Large intestine (tissue), 3 donors: ENCODE measurements around the gene FBXW11. TPM values are rescaled to one million over a fixed set of nuclear protein-coding genes. Genes with fewer than 3 reads are reported as not detected.

ENCODE experiments used
- DNase-seq, 2 donors: peaks; one replicate each; pipeline versions ENCODE4 v3.0.0 to v3.0.0-alpha.2; 2013
- H3K27ac ChIP-seq: one replicate; pipeline ENCODE4 v1.5.1; 2013; ENCODE audit warnings: low read length
- H3K27me3 ChIP-seq: 2 replicates; pipeline ENCODE4 v1.6.1; 2013; ENCODE audit warnings: low read length; ENCODE audit not compliant: control insufficient read depth, insufficient read depth
- H3K36me3 ChIP-seq: 2 replicates; pipeline ENCODE4 v1.6.1; 2013; ENCODE audit warnings: low read length; ENCODE audit not compliant: control insufficient read depth, insufficient read depth
- H3K4me1 ChIP-seq: one replicate; pipeline ENCODE4 v1.6.1; 2013; ENCODE audit warnings: low read length; ENCODE audit not compliant: control insufficient read depth, insufficient read depth
- H3K4me3 ChIP-seq: one replicate; pipeline ENCODE4 v1.5.1; 2013; ENCODE audit warnings: low read length
- H3K9me3 ChIP-seq: one replicate; pipeline ENCODE4 v1.6.1; 2013; ENCODE audit warnings: mild to moderate bottlenecking, low read depth, low read length, moderate library complexity; ENCODE audit not compliant: control insufficient read depth
- WGBS: methylation state at CpG from one replicate; pipeline ENCODE4 v1.1.5; 2013; ENCODE audit warnings: low lambda C conversion rate; ENCODE audit not compliant: insufficient coverage; 5-methylcytosine and 5-hydroxymethylcytosine counted together
- polyA plus RNA-seq: library from polyadenylated mRNA; unstranded; fragments of 120-200 nt; gene quantifications from one replicate; pipeline ENCODE4 v1.2.1, GENCODE V29; 2013

The FBXW11 gene
- polyA plus RNA-seq, 1 donor = 40.8 TPM

DNA sequence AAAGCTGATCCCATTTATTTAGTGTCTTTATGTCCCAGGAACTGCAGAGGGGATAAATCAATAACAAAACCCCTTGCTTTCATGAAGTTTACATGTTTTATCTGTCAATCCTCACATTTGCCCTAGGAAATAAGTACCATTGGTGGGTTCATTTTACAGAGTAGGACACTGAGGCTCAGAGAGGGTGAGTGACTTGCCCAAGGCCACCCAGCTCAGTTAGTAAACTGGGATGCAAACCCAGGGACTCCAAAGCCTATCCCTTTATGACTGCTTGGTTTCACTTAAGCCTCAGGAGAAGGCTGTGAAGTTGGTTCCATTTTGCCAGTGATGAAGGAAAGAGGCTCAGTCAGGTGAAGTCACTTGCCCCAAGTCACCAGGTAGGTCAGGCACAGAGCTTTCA is 168.9 kb downstream of the FBXW11 start:
- Histone ChIP-seq H3K4me1 (no peaks in the 10 kb centered on the region), H3K9me3 (no peaks in the 10 kb centered on the region), H3K27ac (no peak overlapping the region), H3K36me3 (no peaks in the 10 kb centered on the region), H3K4me3 (no peak overlapping the region), H3K27me3 (no peaks in the 10 kb centered on the region)
- no peak for DNase-seq

DNA sequence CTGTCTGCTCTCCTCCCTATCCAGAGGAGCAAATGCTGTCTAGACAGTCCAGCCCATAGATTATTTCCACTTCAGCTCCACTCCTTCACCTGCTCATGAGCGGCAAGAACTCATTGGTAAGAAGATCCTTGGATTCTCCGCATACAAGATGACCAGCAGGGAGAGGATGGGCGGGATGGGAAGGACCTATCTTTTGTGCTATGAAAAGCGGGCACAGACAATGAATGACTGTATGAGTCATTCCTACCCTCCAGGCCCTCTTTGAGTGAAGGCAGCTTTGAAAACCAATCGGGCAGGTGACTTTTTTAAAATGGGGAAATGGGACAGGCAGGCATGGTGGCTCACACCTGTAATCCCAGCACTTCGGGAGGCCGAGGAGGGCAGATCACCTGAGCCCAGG is 171.4 kb downstream of the FBXW11 start:
- no peaks in the 10 kb centered on the region for H3K9me3 ChIP-seq
- no peak overlapping the region for H3K4me3 ChIP-seq
- H3K27me3 ChIP-seq = no peaks in the 10 kb centered on the region
- no peak overlapping the region for H3K27ac ChIP-seq
- WGBS = no CpG with 5 or more reads among the region's 7 CpGs
- H3K4me1 ChIP-seq = no peaks in the 10 kb centered on the region
- no peak for DNase-seq
- H3K36me3 ChIP-seq = no peaks in the 10 kb centered on the region

DNA sequence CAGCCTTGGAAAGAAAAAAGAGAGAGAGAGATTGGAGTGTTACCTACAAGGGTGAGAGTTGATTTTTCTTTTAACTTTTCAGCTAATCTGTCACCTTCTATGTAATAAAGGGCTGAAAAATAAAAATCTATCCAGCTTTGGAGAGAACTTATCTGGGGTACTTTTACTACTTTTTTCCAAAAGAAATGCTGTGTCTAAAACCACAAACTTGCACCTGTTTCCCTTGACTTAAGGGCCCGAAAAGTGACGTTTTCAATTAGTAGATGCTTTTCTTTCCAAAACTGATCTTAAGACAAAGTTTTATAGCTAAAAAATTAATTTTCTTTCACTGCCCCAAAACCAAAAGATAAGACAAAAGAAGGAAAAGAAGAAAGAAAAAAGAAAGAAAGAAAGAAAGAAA is 172.0 kb downstream of the FBXW11 start:
- 100% methylated on average over 2 of the region's 2 CpGs for WGBS

DNA sequence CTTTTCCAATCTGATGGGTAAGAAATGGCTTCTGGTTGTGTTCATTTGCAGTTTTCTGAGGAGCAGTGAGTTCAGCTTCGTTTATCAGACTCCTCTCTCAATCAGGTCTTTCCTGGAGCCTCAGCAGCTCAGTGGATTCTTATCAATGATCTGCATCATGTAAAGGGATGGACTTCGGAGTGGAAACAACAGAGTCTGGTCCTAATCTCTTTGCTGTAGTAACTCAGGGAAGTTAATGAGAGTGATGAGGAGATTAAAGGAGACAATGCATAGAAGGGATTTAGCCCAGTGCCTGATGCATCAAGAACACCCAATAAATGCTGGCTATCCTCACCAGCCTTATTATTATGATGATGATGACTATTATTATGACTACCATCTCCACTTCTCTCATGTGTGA is 173.7 kb downstream of the FBXW11 start:
- H3K27me3 ChIP-seq = no peaks in the 10 kb centered on the region
- no peak overlapping the region for H3K27ac ChIP-seq
- no peaks in the 10 kb centered on the region for H3K9me3 ChIP-seq
- DNase-seq = no peak
- H3K36me3 ChIP-seq = no peaks in the 10 kb centered on the region
- WGBS = 60% methylated on average over 1 of the region's 2 CpGs
- no peak overlapping the region for H3K4me3 ChIP-seq
- no peaks in the 10 kb centered on the region for H3K4me1 ChIP-seq

More for the DNA sequence above, 172.0 kb downstream of the FBXW11 start:
- Histone ChIP-seq H3K27ac (no peak overlapping the region), H3K36me3 (no peaks in the 10 kb centered on the region), H3K27me3 (no peaks in the 10 kb centered on the region), H3K9me3 (no peaks in the 10 kb centered on the region), H3K4me3 (no peak overlapping the region), H3K4me1 (no peaks in the 10 kb centered on the region)
- DNase-seq = no peak

DNA sequence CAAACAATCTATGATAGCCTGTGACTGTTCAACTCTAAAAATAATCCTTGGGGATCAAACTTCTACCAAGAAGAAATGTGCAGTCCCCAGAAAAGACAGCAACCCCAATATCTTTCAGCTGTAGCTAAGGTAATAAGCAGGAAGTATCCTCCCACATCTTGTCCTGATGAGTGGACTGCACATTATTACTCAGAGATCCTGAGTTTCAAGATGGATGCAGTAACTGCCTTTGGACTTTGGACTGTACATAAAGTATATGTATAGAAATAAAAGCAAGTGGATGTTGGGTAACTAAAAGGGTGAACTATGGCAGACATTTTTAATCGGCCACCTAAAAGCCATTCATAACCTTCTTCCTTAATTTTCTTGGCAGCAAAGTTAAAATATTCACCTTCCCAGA is 175.8 kb downstream of the FBXW11 start:
- H3K9me3 ChIP-seq = no peaks in the 10 kb centered on the region
- whole genome bisulfite sequencing = 100% methylated on average over 1 of the region's 1 CpG
- no peaks in the 10 kb centered on the region for H3K27me3 ChIP-seq
- H3K36me3 ChIP-seq = no peaks in the 10 kb centered on the region
- no peak overlapping the region for H3K27ac ChIP-seq
- H3K4me3 ChIP-seq = no peak overlapping the region
- no peaks in the 10 kb centered on the region for H3K4me1 ChIP-seq
- DNase-seq = no peak

DNA sequence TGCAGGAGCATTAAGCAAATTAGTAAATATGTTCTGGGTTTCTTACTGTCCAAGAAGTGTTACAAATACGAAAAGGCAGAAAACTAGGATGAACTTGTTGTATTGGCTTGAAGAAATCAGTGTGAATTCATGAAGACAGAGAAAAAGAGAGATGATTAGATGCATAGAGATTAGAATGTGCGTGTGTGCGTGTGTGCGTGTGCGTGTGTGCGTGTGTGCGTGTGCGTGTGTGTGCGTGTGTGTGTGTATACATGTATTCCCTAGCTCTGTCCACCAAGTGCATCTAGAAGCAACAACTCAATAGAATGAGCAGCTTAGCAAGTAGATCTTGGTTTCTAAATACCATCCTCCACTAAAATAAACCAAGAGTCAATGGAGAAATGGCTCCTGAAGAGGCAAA is 179.3 kb downstream of the FBXW11 start:
- Histone ChIP-seq H3K27ac (no peak overlapping the region), H3K36me3 (no peaks in the 10 kb centered on the region), H3K4me1 (peaks cover 4% of the 10 kb centered on the region), H3K4me3 (no peak overlapping the region), H3K27me3 (no peaks in the 10 kb centered on the region), H3K9me3 (no peaks in the 10 kb centered on the region)
- DNase-seq = no peak
- 98% methylated on average over 7 of the region's 9 CpGs for WGBS

DNA sequence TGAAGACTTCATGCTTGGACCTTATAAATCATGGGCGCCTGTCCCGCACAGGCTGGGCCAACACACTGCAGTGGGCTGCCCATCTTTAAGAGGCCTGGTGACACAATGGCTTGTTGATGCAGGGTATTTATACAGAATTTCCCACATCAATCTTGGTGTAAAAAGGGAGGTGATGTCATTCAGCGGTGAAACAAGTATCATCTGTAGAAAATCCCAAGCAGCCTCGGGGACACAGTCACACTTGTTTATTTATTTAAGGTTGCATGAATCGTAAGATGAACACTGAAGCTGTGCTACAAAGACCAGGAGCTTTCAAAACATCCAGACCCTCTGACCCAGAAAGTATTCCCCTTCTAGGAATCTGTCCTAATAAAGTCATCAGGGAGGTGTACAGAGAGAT is 180.3 kb downstream of the FBXW11 start:
- H3K27ac ChIP-seq = no peak overlapping the region
- H3K27me3 ChIP-seq = no peaks in the 10 kb centered on the region
- H3K4me3 ChIP-seq = no peak overlapping the region
- WGBS = no CpG with 5 or more reads among the region's 5 CpGs
- H3K9me3 ChIP-seq = no peaks in the 10 kb centered on the region
- no peaks in the 10 kb centered on the region for H3K36me3 ChIP-seq
- DNase-seq = no peak
- H3K4me1 ChIP-seq = peaks cover 4% of the 10 kb centered on the region

DNA sequence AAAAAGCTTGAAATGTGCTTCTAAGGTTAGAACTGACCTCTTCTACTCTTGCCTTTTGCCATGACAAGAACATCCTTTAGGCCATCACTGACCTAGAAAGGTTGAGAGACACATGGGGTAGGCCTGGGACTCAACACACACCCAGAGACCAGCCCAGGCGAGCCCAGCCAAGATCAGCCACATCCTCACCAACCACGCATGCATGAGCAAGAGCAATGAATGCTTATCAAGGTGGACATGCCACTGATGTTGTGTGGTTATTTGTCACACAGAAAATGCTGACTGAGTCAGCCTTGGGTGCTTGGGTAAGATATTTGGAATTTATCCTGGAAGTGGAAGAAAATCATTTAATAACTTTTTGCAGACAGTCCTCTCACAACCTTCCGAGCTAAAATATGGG is 181.4 kb downstream of the FBXW11 start:
- no peaks in the 10 kb centered on the region for H3K27me3 ChIP-seq
- WGBS = no CpG with 5 or more reads among the region's 3 CpGs
- H3K27ac ChIP-seq = no peak overlapping the region
- peaks cover 4% of the 10 kb centered on the region for H3K4me1 ChIP-seq
- no peaks in the 10 kb centered on the region for H3K9me3 ChIP-seq
- no peak overlapping the region for H3K4me3 ChIP-seq
- no peak for DNase-seq
- H3K36me3 ChIP-seq = no peaks in the 10 kb centered on the region

DNA sequence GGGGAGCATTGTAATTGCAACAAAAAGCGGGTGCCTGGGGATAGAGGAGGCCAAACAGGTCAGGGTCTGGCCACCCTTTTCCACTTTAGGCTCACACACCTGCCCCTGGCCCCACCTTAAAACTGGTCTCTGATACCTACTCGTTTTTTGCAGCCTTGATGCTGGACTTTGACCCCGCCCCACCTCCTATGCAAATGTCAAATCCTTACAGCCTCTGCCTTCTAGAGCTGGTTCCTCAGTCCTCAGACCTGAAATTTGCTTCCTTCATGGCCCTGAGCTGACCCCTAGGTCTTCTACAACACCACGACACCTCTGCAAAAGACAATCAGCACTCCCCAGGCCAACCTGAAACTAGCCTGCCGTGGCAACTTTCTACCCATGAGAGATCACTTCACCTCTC is 183.2 kb downstream of the FBXW11 start:
- DNase-seq = peak; percentile 26 to 68
- H3K27ac ChIP-seq = no peak overlapping the region
- H3K4me1 ChIP-seq = peaks cover 4% of the 10 kb centered on the region
- H3K9me3 ChIP-seq = no peaks in the 10 kb centered on the region
- no peaks in the 10 kb centered on the region for H3K36me3 ChIP-seq
- no peaks in the 10 kb centered on the region for H3K27me3 ChIP-seq
- WGBS = no CpG with 5 or more reads among the region's 5 CpGs
- no peak overlapping the region for H3K4me3 ChIP-seq

DNA sequence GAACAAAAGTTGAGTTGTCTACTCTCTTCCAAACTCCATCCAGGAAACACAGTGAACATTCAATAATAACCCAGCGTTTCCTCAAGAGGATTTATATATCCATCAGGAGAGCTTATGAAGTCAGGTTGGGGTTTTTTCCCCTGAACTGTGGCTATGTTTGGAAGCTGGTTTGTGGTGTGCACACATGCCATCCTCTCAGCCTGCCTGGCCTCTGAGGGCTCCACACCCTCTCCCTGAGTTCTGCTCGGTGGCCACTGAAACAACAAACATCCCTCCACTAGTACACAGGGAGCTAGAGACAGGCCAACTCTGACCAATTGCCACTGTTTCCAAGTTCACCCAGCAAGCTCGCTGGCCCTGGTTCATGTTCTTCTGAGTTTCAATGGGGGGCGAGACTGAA is 185.2 kb downstream of the FBXW11 start:
- no peak overlapping the region for H3K27ac ChIP-seq
- WGBS = 80% methylated on average over 2 of the region's 4 CpGs
- DNase-seq = no peak
- peaks cover 4% of the 10 kb centered on the region for H3K4me1 ChIP-seq
- no peaks in the 10 kb centered on the region for H3K36me3 ChIP-seq
- no peak overlapping the region for H3K4me3 ChIP-seq
- H3K27me3 ChIP-seq = no peaks in the 10 kb centered on the region
- no peaks in the 10 kb centered on the region for H3K9me3 ChIP-seq

DNA sequence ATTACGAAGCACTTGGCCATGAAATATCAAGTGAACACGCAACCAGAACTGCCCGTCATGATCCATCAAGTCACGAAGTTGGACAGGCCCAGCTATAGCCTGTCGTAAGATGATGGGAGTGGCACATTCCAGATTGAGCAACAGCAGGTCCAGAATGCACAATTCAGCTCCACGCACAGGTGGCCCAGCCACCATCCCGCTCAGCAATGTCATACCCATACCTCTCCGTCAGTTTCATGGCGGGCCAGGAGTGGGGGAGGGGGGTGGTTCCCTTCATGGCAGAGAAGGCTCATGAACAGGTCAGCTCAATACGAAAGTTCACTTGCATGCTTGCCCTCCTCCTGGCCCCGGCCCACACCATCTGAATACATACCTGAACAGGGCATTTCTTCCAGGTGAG is 185.9 kb downstream of the FBXW11 start:
- Histone ChIP-seq H3K4me3 (no peak overlapping the region), H3K27me3 (no peaks in the 10 kb centered on the region), H3K9me3 (no peaks in the 10 kb centered on the region), H3K36me3 (no peaks in the 10 kb centered on the region), H3K4me1 (peaks cover 4% of the 10 kb centered on the region), H3K27ac (no peak overlapping the region)
- no peak for DNase-seq
- WGBS = no CpG with 5 or more reads among the region's 11 CpGs
